Measurements from ENCODE around the gene ELP4.

ELP4 gene

DNA sequence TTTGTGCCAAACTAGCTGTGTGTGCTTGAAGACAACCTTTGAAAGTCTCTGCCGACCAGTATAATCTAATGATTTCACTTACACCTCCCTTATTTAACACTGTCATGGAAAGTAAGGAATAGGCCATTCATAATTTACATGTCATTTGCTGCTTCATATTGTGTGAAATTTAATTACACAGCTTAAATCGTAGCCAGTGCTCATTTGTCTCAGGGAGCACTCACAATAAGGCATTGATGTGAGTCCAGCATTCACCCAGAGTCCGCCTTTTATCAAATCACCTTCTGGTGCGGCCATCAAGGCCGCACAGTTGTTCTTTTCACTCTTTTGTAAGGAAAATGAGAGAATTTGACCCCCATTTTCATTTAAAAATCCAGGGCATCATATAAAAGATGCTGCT lies 254.7 kb downstream of the ELP4 start:
- no peak for DNase-seq (ENCODE audit: extremely low read depth, low read depth)
- TF ChIP-seq, protein P1, sequence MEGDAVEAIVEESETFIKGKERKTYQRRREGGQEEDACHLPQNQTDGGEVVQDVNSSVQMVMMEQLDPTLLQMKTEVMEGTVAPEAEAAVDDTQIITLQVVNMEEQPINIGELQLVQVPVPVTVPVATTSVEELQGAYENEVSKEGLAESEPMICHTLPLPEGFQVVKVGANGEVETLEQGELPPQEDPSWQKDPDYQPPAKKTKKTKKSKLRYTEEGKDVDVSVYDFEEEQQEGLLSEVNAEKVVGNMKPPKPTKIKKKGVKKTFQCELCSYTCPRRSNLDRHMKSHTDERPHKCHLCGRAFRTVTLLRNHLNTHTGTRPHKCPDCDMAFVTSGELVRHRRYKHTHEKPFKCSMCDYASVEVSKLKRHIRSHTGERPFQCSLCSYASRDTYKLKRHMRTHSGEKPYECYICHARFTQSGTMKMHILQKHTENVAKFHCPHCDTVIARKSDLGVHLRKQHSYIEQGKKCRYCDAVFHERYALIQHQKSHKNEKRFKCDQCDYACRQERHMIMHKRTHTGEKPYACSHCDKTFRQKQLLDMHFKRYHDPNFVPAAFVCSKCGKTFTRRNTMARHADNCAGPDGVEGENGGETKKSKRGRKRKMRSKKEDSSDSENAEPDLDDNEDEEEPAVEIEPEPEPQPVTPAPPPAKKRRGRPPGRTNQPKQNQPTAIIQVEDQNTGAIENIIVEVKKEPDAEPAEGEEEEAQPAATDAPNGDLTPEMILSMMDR (IDR thresholded peaks at IDR 0.05; ENCODE audit: low read depth, low read length, missing control alignments): no peak
- no peak overlapping the region for H3K4me3 ChIP-seq (replicated peaks; ENCODE audit: low read depth, low read length)

DNA sequence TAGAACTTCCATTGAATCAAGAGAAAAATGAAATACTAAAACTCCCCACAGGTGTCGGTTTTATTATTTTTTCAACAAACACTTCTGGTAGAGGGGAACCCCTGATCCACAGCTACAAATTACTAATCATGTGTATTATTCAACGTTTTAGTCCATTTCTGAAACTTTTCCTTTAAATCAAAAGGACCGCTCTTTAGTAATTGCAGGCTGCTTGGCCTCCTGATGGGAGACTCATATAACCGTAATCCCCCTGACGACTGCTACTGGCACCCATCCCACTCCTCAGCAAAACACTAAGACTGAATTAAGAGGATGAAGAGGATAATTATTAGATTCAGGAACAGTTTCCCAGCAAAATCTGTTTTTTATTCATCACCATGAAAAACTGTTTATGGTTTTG lies 255.2 kb downstream of the ELP4 start:
- no peak for DNase-seq (ENCODE audit: extremely low read depth, low read depth)
- H3K4me3 ChIP-seq (replicated peaks; ENCODE audit: low read depth, low read length): no peak overlapping the region
- TF ChIP-seq, protein P1 (IDR thresholded peaks at IDR 0.05; ENCODE audit: low read depth, low read length, missing control alignments): no peak

DNA sequence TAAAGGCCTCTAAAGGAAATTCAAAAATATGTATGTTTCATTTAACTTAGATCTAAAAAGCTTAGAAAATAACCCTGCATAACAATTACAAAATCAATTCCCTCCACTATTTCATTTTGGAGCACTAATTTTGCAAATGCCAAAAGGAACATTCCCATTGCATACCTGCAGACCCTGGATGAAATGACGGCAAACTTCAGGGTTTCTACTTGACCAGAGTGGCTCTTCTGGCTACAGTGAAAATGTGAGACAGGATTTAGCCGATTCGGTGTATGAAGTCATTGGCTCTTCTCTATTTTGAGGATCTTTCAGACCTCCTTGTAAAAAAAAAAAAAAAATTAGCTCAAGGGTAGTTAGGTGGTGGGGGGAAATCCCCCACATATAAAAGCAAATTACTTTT lies 257.5 kb downstream of the ELP4 start:
- H3K4me3 ChIP-seq (replicated peaks; ENCODE audit: low read depth, low read length): no peak overlapping the region
- DNase-seq (ENCODE audit: extremely low read depth, low read depth): no peak
- TF ChIP-seq, protein P1 (IDR thresholded peaks at IDR 0.05; ENCODE audit: low read depth, low read length, missing control alignments): no peak

DNA sequence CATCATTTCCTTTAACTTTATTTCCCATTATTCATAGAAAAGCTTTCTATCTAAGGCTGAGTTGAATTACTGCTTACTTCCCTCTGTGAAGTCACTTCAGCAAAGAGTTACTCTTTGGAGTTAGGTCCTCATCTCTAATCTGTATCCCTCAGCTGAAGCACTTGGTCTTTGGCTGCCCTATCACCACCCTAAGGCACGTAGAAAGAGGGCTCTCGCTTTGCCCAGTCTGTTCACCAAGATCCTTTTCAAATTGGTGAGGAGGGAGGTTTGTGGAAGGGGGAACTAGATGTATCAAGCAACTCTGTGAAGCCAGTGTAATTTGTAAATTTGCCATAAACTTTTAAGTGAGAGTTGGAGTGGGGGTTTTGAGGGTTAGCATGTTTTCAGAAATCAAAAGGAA lies 258.1 kb downstream of the ELP4 start:
- no peak overlapping the region for H3K4me3 ChIP-seq (replicated peaks; ENCODE audit: low read depth, low read length)
- TF ChIP-seq, protein P1 (IDR thresholded peaks at IDR 0.05; ENCODE audit: low read depth, low read length, missing control alignments): no peak
- DNase-seq (ENCODE audit: extremely low read depth, low read depth): no peak

DNA sequence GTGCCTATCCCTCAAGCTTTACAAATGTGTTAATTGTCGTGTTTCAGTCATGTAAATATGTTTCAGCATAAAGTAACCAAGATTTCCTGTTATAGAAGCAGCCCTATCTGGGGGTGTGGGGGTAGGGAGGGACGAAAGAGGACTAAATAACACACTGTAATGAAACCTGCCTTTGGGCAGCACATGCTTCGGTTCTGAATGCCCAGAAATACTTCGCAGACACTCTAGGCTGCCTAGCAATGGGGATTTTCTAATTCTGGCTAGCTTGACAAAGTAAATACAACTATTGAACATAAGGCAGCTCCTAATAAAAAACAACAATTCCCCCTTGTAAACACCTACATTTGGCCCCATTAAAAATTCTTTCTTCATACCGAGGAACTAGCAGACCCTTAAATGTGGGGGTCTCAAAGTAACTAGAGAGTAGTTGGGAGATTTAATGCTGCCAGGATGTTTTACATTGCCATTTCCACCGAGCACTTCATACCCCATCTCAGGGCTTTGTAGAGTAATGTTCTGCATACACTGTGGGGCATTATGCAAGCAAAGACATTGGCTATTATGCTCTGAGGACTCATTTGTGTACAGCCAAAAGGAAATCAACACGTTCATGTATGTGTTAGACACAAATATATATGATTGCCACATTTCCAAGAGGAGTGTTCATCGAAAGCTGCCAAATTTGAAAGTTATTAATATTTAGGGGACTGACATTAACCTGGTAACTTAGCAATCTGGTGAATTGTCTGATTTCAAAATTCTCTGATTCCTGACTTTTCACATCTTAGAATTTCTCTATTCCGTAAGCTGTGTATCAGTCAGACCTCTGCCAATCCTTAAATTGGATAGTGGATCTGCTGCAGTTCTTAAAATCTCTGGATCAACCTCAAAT lies 259.4 kb downstream of the ELP4 start:
- H3K4me3 ChIP-seq (replicated peaks; ENCODE audit: low read depth, low read length): no peak overlapping the region
- TF ChIP-seq, protein P1 (IDR thresholded peaks at IDR 0.05; ENCODE audit: low read depth, low read length, missing control alignments): no peak
- no peak for DNase-seq (ENCODE audit: extremely low read depth, low read depth)

DNA sequence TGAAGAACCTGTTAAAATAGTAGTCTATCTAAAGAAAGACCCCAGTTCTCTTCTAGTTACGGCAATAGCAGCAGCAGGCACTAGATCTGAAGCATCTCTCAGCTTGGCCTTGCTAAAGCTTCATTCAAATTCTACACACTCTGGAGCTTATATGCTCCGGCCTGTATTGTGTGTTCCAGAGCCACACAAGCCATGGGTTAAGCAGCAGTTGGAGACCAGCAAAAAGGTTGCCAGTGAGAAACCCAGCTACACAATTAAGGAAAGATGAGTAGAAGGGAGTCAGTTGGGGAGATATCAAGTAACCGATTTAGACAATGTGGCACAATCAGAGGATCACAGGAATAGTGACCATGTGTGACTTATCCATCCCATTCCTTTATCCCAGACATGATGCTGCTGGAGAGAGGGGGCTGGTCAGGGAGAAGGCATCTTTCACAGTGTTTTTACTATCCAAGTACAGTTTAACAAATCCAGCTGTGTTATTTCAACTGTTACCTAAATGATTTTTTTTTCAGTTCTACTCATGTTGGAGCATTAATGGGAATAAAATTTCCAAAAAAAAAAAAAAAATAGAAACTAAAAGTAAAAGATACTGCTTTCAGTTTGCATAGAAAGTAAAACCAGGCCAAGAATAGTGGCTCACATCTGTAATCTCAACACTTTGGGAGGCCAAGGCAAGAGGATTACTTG lies 260.6 kb downstream of the ELP4 start:
- H3K4me3 ChIP-seq (replicated peaks; ENCODE audit: low read depth, low read length): no peak overlapping the region
- no peak for DNase-seq (ENCODE audit: extremely low read depth, low read depth)
- TF ChIP-seq, protein P1 (IDR thresholded peaks at IDR 0.05; ENCODE audit: low read depth, low read length, missing control alignments): no peak
